GM19240 (cell line): ENCODE results near the gene MRPL23.

Source experiments
- DNase-seq: peaks from one replicate; pipeline ENCODE4 v3.0.0; 2011; ENCODE audit warnings: low spot score; ENCODE audit not compliant: insufficient read length

MRPL23 gene

DNA sequence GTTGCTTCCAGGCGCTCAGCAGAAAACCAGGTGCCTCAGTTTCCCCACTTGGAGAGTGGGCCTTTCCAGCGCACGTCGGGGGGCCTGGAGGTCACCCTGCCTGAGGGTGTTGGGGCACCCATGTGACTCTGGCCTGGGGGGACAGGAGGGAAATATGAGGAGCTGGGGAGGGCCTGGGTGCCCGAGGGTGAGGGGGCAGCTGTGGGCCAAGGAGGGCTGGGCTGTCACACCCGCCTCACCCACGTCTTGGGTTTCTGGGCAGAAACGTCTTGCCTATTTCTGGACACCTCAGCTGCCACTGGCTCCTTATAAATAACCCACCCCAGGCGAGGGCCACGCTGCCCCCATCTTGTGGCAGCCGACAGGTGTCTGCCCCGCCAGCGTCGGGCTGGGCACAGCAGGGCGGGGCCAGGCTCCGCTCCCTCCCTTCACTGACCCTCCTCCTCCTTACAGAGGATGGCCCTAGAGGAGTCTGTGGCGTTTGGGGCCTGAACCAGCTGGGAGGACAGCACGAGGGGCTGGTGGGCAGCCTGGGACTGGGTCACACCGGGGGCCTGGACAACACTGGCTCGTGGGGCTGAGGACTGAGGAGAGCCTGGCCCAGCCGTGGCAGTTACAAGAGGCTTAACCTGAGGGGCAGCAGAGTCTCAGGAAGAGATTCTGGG, 26.1 kb upstream of the MRPL23 start:
- no peak for DNase-seq

DNA sequence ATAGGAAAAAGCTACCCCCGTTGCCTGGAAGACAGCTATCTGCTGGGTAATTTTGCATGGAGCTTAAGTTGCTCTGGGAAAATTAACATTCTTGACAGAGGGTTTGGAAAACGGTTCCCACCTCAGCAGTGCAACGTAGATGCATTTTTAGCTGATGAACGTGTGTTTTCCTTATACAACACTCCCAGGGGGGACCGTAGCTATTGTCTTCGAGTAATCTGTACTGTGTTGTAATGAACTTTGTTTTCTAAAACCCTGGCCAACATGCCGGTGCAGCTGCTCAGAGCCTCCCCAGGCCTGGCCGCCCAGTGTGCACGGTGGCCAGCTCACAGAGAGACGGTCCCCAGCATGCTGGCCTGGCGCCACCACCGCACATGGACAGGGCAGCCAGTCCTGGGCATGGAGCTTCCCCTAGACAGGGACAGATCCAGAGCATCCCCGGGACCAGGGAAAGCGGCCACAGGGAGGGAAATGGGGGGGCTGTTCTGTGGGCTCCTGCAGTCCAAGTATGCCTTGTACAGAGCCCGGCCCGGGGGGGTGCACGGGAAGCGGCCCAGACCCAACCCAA, 25.5 kb upstream of the MRPL23 start:
- DNase-seq: no peak

DNA sequence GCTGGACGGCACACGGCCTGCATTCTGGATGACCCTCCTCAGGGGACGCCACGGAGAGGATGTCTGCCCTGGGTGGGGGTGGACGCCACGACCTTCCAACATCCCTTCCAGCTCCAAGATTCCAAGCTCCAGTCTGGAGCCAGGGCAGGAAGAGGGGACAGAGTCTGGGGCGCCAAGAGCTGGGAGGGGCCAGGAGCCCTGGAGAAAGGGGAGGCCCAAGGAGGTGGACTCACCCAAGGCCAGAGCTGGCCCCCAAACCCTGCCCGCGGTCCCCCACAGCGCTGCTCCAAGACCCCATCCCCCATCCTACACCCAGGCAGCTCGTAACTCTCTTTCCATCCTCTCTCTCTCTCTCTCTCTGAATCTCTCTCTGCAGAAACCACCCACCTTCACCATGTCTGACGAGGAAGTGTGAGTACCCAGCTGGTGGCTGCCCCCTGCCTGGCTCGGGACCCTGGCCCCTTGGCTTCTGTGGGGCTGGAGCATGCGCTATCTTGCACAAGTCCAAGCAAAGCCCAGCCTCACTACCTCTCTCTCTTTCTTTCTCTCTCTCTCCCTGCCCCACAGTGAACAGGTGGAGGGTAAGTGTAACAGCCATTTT, 24.6 kb upstream of the MRPL23 start:
- DNase-seq: no peak

DNA sequence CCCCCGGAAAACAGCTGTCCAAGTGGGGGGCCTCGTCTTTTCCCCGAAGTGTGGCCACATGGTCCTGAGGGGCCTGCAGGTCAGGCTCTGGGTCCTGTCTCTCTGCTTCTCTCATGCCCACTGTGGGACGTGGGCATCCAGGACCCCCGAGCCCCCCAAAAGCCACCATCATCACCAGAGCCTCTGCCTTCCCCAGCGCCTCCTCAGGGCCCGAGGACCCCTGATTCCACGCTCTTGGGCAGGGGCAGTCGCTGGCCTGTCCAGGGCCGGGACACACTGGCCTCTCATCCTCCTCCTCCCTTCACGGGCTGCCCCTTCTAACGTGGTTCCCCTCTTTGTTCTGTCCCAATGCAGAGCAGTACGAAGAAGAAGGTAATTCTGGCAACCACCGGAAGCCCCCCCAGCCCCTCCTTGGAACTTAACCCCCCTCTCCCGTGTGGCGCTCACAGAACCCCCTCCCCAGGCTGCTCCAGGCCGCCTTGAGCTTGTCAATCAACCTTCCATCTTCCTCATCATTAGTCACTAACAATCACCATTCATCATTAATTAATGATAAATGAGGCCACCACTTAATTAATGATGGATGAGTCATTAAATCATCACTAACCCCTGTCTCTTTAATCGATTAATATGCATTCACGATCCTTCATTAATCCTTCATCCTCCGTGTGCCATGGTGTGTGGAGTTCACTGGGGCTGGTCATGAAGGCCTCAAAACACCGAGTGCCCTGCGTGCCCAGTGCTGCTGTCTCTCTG, 23.8 kb upstream of the MRPL23 start:
- DNase-seq: no peak

DNA sequence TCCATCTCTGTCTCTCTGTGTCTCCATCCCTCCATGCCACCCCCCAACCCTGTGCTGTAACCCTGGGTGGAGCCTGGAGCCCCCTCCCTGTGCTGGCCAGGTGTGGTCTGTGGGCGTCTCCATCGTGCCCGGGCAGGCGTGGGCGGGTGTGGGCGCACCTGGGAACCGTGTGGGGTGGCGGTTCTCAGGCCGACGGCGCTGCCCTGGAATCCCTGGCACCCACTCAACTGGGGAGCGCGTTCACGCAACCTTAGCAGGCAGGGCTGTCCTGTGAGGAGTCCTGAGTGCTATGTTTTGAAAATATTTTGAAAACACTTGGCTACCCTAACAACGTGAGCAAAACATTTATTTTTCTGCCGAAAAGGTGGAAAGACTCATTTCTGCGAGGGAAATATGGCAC, 23.0 kb upstream of the MRPL23 start:
- no peak for DNase-seq

DNA sequence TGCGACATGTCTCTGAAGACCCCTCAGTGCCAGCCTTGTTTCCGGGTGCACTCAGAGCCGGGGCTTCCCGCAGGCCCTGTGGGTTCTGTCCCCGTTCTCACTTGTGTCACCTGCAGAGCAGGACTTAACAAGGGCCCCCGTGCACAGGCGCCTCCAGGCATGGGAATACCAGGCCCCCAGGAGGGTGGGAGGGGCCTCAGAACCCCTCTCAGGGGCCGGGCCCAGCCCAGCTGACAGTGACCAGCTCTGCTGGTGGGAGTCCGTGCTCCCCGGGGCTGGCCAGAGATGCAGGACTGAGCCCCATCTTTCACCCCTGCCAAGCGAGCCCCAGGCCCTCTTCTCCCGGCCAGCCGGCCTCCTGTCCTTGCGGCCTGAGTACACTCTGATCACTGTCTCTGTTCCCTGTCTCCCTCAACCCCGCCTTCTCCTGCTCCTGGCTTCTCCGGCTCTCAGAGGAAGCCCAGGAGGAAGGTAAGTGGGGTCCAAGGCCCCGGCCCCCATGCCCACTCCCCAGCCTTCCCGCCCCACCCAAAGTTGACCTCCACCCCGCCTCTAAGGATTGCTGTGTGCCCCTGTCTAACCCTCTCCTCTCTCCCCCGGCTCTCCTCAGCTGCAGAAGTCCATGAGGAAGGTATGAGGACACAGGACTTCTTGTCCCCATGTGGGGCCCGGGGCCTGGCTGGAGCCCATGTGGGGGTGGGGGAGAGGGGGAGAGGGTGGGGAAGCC, 22.3 kb upstream of the MRPL23 start:
- no peak for DNase-seq

DNA sequence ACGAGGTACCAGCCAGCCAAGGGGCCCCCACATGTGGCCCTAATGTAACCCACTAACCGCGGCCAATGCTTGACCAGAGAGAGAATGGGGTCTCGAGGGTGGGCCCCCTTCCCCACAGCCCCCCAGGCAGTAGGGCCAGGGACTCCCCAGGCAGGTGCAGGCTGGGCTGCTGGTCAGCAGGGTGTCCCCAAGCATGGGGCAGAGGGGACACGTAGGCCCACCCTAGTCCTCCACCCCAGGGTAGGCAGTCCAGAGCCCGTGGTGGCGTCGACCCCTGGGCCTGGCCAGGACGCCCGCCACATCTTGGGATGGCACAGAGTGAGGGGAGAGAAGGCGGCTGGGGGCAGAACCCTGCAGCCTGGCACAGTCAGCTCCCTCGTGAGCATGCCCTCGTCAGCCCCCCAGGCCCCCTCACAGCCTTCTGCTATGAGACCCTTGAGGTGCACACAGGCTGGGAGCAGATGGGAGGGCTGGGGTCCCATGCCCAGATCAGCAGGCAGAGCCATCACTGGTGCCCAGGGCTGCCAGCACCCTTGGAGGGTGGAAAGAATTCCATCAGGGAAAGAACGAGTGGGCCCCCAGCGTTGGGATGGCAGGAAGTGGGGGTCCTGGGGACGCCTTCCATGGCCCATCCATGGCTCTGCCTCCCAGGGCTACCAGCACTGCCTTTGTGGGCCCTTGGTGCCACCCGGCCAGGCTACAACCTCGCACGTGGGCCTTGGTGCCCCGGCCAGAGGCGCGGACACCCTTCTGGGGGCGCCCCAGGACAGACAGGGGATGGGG, 21.6 kb upstream of the MRPL23 start:
- DNase-seq: no peak

DNA sequence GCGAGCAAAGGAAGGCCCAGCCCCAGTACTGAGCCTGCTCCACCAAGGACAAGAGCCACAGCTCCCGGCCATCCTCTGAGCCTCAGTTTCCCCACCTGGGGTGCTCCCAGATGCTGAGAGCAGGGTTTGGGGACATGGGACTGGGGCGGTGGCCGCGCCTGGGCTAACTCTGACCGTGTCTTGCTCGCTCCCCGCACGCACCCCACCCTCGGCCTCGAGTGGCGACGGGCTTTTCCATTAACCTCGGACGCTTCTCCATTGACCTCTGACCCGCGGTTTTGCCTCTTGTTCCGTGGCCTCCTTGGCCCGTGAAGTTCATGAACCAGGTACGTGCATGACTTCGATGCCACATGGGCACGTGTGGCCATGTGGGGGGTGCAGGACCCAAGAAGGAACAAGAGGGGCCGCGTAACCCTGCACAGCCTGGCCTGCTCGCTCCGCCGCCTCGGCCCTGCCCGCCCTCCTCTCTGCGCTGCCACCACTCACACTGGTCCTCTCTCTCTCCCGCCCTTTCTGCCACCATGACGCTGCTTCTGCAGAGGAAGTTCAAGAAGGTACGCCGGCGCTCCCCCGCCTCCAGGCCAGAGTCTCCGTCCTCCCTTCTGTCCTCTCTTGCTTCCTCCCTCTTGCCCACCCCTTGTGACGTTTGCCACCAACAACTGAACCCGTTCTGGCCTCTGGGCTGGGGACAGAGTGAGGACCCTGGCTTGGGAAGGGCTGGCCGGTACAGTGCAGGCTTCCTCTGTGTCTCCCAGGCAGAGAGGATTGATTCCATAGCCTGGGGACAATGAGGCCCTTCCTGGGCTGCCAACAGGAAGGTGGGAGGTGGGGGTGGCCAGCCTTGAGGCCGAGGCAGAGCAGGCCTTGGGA, 20.7 kb upstream of the MRPL23 start:
- DNase-seq: no peak

DNA sequence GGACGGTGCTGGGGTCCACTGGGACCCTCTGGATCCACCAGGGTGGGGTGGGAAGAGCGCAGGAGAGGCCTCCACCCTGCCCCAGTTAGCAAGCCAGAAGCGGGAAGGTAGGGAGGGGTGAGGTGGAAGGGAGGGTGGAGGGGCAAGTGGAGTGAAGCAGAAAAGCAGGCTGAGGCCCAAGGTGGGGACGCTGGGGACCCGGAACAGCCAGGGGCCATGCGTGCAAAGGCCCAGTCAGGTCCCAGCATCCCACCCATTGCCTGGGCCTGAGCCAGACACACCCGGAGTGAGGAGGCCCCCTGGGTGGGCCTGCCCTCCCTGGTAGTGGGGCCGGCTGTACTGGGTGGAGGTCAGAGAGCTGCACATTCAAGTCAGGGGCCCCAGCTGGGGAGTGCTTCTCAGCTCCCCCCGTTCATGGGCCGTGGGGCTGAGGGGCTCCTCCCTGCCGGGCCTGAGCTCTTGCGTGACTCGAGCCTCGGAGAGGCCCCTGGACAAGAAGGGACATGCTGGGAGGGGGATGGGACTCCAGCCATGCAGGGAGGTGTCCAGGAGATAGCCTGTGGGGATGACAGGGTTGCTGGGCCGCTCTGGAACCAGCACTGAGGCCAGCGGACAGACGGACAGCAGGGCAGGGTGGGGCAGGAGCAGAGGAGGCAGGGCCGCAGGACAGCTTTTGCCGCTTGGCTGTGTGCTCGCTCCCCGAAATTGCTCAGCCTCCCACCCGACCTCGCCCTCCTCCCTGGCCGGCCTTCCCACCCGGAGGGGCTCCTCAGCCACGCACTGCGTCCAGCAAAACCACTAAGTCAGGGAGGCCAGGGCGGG, 19.9 kb upstream of the MRPL23 start:
- DNase-seq: no peak

DNA sequence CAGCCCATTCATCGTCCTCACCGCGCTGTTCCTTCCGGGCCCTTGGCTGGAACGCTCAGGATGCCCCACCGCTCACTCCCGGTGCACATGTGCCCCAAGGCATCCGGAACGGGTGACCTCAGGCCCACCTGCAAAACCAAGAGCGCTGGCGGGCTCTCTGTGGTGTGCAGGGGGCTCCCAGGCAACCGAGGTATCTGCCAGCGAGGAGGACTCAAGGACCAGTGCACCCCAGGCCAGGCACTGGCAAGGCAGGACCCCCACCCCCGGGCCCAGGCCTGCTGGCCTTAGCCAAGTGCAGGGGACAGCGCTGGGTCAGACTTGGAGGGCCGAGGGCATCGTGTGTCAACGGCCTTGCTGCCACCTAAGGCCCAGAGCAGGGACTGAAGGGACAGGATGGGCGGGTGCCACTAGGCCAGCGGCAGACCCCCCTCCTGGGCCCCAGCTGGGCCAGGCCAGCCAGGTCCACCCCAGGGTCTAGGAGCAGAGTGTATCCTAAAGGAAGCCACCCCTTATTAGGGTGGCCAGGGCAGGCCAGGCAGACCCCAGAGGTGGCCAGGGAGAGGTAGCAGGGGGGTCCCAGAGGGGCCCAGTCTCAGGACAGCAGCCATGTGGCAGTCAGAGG, 19.2 kb upstream of the MRPL23 start:
- no peak for DNase-seq

DNA sequence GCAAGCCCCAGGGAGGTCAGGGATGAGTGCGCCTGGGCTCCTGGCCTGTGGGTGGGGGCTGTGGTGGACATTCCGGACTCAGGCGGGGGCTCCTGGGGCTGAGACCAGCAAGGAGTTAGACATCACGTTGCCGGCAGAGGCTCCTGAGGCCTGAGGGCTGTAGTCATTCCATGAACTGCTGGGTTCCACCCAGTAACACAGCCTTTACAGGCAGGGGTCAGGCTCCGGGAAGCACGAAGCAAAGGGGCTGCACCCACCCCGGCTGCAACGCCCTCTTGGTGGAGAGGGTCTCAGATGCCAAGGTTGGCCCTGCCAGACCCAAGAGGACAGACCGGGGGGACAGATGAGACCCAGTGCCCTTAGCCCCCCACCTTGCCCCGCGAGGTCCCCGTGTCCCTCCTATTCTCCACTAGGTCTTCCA, 18.7 kb upstream of the MRPL23 start:
- DNase-seq: no peak

DNA sequence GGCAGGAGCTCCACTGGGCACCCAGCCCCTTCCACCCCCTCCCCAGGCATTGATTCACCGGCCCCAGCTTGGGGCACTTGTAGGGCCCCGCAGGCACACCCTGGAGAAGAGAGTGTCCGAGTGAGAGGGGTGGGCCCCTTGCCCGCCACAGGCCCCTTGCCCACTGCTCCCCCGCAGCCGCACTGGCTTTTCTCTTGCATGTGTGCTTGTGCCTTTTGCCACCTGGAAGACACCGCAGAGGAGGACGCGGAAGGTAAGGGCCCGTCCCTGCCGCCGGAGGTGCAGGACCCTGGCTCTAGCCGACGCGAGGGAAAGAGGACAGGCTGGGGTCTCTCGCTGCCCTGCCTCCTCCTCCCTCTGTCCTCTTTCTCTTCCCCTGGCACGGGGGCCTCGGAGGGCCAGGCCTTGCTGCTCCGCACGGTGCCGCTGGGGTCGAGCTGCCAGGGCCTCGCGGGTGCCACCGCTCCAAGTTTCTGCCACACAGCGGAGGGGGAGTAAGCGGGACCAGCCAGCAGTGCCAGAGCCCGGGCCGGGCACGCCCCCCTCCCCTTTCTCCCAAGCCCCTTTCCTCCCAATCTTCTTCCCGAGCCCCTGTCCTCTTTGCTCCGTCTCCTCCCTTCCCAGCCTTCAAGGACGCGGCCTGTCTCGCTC, 18.1 kb upstream of the MRPL23 start:
- no peak for DNase-seq

DNA sequence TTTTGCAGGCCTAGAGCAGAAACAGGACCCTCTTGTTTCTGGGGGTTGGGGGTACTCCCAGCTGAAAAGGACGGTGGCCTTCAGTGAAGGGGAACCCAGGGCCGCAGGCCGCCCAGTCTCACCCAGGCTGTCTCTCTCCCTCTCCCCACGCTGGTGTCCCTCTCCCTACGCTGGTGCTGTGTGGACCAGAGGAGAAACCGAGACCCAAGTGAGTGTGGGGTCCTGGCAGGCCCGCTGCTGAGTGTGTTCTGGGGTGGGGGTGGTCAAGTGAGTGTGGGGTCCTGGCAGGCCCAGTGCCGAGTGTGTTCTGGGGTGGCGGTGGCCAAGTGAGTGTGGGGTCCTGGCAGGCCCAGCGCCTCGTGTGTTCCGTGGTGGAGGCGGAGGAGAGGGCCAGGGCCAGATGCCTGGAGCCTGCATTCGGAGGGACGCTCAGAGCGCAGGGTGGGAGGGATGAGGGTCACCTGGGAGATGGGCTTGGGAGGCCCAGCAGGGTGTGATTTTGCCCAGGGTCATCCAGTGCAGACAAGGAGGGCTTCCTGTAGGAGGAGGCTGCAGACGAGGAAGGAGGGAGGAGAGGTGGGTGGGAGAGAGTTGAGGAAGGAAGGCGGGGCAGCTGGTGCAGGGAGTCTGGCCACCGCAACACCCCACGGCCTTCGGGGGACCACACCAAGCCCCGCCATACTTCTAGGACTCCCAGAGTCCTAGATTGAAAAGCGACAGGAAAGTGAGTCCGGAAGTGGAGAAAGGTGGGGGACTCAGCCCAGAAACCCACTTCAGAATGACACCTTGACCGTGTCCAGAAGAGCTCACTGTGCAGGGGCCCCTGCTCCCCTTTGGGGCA, 17.3 kb upstream of the MRPL23 start:
- DNase-seq: no peak

DNA sequence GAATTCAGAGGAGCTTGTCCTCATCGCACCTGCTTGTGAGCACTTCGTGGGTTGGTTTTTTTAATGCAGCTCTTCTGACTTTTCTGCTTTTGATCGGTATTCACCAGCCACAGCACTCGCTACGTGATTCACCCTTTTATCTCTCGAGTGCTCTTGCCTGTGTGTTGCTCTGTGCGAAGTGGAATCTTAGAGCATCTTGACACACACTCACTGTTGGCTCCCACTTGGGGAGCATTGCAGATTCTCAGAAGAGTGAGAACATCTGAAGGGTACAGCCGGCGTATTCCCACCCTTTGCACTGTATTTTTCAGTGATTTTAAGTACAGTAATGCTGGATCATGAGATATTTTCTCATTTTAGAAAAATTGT, 16.7 kb upstream of the MRPL23 start:
- no peak for DNase-seq

DNA sequence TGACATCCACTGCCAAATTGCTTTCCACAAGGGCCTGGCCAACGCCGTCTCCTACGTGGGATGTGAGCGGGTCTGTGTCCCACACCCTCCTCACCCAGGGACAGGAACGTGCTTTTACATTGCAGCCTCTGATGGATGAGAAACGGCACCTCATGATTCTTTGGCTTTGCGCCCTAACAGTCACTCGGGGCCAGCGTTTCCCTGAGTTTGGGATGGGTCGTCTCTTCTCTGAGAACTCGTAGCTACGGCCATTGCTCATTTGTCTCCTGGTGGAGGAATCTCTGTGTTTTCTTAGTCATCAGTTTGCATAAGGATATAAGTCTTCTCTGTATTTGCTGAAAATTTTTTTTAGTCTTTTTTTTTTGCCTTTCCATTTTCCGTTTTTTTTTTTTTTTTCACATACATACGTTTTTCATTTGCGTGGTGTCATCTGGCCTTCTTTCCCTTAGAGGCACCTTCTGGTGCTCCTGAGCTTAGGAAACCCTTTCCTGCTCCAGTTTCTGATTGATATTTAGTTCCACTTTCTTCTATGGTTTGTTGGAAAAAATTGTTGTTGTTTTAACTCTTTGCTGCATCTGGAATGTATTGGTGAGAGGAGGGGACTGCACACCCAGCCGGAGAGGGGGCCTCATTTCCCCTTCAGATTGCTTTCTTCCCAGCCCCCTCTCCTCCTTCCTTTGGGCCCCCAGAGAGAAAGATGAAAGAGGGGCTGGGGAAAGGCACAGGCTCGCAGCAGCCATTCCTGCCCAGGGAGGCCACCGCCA, 15.6 kb upstream of the MRPL23 start:
- no peak for DNase-seq

DNA sequence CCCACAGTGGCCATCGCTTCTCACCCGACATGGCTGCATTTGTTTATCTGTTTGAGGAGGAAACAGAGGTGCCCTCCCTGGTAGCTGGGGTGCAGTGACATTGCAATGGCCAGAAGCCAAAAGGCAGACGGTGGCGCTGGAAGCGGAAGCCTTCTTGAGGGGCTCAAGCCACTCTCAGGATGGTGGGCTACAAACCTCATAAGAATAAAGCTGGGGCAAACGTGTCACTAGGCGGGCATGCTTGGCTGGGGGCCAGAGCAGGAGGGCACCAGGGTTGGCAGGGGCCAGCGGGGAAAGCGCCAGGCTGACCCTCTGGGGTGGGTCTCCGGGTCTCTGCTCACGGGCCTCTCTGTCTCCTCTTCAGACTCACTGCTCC, 15.0 kb upstream of the MRPL23 start:
- DNase-seq: no peak

DNA sequence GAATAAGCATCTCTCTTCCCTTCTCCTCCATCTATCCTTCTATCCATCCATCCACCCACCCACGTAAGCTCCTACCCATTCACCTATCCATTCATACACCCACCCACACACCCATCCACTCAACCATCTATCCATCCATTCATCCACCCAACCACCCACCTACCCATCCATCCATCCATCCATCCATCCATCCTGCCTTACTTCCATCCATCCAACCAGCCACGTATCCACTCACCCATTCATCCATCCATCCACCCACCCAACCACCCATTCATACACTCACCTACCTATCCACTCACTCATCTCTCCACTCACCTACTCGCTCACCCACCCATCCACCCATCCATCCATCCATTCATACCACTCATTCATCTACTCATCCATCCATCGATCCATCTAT, 14.5 kb upstream of the MRPL23 start:
- DNase-seq: no peak
